CD8-positive, alpha-beta memory T cell (primary cell): ENCODE data around the gene TGM6. TPM values are rescaled to one million over a fixed set of nuclear protein-coding genes. Genes with fewer than 3 reads are reported as not detected.
A peak's percentile ranks its signal among the peaks of the same experiment; 100 is the strongest.

Experiments used
- CTCF ChIA-PET: fragments of 350-600 bp; sonication (Branson Sonifier 250); formaldehyde crosslinking; loops from one replicate; lab custom pipeline; 2021; ENCODE audit warnings: antibody characterized with exemption; lab: Charles Lee
- POLR2A ChIA-PET: fragments of 350-600 bp; sonication (Branson Sonifier 250); formaldehyde crosslinking; loops from one replicate; lab custom pipeline; 2021; ENCODE audit warnings: antibody characterized with exemption; lab: Charles Lee
- DNase-seq, 5 donors: peaks; one replicate each; pipeline versions ENCODE4 v3.0.0 to v3.0.0-alpha.2; 2020 to 2022; ENCODE audit warnings: mixed read lengths in 1 of 5
- H3K27ac ChIP-seq: one replicate; pipeline ENCODE4 v1.7.0; 2013; ENCODE audit warnings: low read depth, mild to moderate bottlenecking, low read length, moderate library complexity
- H3K27me3 ChIP-seq: 2 replicates; pipeline ENCODE4 v1.7.0; 2013; ENCODE audit warnings: low read length, mild to moderate bottlenecking; ENCODE audit not compliant: insufficient read depth, poor library complexity, severe bottlenecking
- H3K36me3 ChIP-seq: 2 replicates; pipeline ENCODE4 v1.7.0; 2013; ENCODE audit warnings: mild to moderate bottlenecking, low read length, moderate library complexity; ENCODE audit not compliant: insufficient read depth
- H3K4me1 ChIP-seq: 2 replicates; pipeline ENCODE4 v1.7.0; 2013; ENCODE audit warnings: mild to moderate bottlenecking, low read length, moderate library complexity; ENCODE audit not compliant: insufficient read depth
- H3K4me3 ChIP-seq: 2 replicates; pipeline ENCODE4 v1.7.0; 2013; ENCODE audit warnings: mild to moderate bottlenecking, low read length
- H3K9me3 ChIP-seq: 2 replicates; pipeline ENCODE4 v1.7.0; 2013; ENCODE audit warnings: mild to moderate bottlenecking, low read length
- H3K27ac Mint-ChIP-seq, 8 donors: one replicate each; pipeline ENCODE4 v1.8.0; 2020 to 2021; ENCODE audit warnings: mixed read lengths in 8 of 8, mild to moderate bottlenecking in 6 of 8, inconsistent platforms in 3 of 8, moderate library complexity in 3 of 8
- H3K27me3 Mint-ChIP-seq, 2 donors: one replicate each; pipeline ENCODE4 v1.8.0; 2020 to 2021; ENCODE audit warnings: mixed read lengths in 2 of 2, mild to moderate bottlenecking in 1 of 2, moderate library complexity in 1 of 2
- H3K36me3 Mint-ChIP-seq, 3 donors: one replicate each; pipeline ENCODE4 v1.8.0; 2020 to 2021; ENCODE audit warnings: mixed read lengths in 3 of 3, inconsistent platforms in 1 of 3, mild to moderate bottlenecking in 1 of 3
- H3K4me1 Mint-ChIP-seq, 3 donors: one replicate each; pipeline ENCODE4 v1.8.0; 2020 to 2021; ENCODE audit warnings: mixed read lengths in 3 of 3, inconsistent platforms in 1 of 3, mild to moderate bottlenecking in 1 of 3
- H3K4me3 Mint-ChIP-seq, 7 donors: one replicate each; pipeline ENCODE4 v1.8.0; 2020 to 2021; ENCODE audit warnings: mixed read lengths in 7 of 7, mild to moderate bottlenecking in 6 of 7, moderate library complexity in 4 of 7, inconsistent platforms in 2 of 7
- H3K9me3 Mint-ChIP-seq, 5 donors: one replicate each; pipeline ENCODE4 v1.8.0; 2020 to 2022; ENCODE audit warnings: mixed read lengths in 5 of 5, mild to moderate bottlenecking in 3 of 5, moderate library complexity in 2 of 5, inconsistent platforms in 1 of 5
- polyA plus RNA-seq: library from polyadenylated mRNA; unstranded; fragments of 300-500 nt; fragmentation: Illumina TruSeq; gene quantifications from one replicate; pipeline ENCODE4 v1.2.3, GENCODE V29; 2021
- total RNA-seq, 2 experiments: library from RNA; stranded (reverse); gene quantifications; one replicate each; pipeline ENCODE4 v1.2.3, GENCODE V29; 2021

The TGM6 gene
- total and polyA plus RNA-seq, 3 experiments from 2014 or later, result not detected

DNA sequence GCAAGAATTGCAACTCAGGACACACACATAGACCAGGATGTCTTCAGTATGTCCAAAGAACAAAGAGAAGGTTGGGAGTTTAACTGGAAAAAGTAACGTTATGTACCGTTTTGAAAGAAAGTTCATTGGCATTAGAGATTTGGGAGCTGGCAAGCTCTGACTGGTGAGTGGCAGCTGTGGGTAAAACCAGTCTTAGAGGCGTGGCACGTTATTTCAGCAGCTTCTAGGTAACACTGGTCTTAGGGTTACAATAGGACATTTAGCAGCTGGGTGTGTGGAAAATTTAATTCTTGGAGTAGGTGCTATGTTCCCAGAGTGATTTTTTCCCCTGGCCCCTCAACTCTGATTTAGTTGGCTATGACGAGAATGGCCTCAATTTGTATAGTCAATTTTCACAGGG lies 70.7 kb downstream of the TGM6 start:
- Mint-ChIP-seq H3K36me3 (peaks cover 0 to 5% (median 0%) of the 10 kb centered on the region in 3 donors), H3K9me3 (peaks cover 0 to 7% (median 0%) of the 10 kb centered on the region in 5 donors), H3K27ac (peak overlapping the region in 1 of 8 donors; percentile 34), H3K4me3 (no peak overlapping the region), H3K4me1 (peaks cover 15 to 29% (median 19%) of the 10 kb centered on the region in 3 donors), H3K27me3 (no peaks in the 10 kb centered on the region)
- Histone ChIP-seq H3K27ac (no peak overlapping the region), H3K4me1 (no peaks in the 10 kb centered on the region), H3K9me3 (no peaks in the 10 kb centered on the region), H3K36me3 (no peaks in the 10 kb centered on the region), H3K4me3 (no peak overlapping the region), H3K27me3 (no peaks in the 10 kb centered on the region)
- DNase-seq, result no peak
- ChIA-PET POLR2A (no interaction called here), CTCF (interaction anchor here (0.7 to 1.5 kb wide), 2 partner anchors 15 to 101 kb away, joined by 3 to 4 read pairs; no protein-coding TSS in a partner anchor)

DNA sequence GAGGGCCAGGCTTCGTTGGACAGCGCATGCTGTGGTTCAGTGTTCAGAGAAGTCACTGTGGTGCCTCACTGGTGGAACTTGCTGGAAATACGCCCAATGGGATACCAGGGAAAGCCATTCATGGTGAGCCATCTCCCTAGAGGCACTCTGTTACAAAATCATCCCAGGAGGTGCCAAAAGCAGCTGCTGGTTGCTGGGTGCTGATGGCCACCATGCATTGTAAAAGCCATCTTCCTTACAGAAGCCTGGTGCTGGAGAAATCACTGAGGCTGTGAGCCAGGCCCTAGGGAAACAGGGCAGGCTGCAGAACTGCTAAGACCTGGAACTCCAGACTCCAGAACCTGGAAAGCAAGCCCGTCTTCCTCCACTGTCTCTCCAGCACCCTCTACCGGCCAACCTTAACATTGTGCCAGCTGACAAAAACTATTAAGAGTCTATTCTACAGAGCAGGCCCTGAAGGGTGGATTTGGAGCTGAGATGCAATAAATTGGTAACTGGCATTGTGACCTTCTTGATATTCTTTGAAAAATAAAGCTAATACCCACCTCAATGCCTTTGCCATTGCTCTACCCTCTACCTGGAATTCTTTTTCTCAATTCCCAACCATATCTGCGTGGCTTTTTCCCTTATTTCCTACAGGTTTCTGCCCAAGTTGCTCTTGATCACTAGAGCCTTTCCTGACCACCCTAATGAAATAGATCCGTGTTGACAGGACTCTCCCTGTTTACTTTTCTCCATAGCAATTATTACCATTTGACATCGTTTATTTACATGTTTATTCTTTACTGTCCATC lies 71.4 kb downstream of the TGM6 start:
- Mint-ChIP-seq H3K4me3 (no peak overlapping the region), H3K36me3 (peaks cover 0 to 3% (median 2%) of the 10 kb centered on the region in 3 donors), H3K27me3 (no peaks in the 10 kb centered on the region), H3K9me3 (peaks cover 0 to 2% (median 0%) of the 10 kb centered on the region in 5 donors), H3K4me1 (peaks cover 15 to 29% (median 19%) of the 10 kb centered on the region in 3 donors), H3K27ac (no peak overlapping the region)
- H3K4me1 ChIP-seq, result no peaks in the 10 kb centered on the region
- CTCF ChIA-PET, result interaction anchor here (0.6 to 1.5 kb wide), 4 partner anchors 15 to 102 kb away, joined by 3 to 4 read pairs (median 3); partner anchors contain the start of gene SNRPB
- no peaks in the 10 kb centered on the region for H3K27me3 ChIP-seq
- no peaks in the 10 kb centered on the region for H3K9me3 ChIP-seq
- POLR2A ChIA-PET, result interaction anchor here (0.6 kb wide), 1 partner anchor 1023 kb away, joined by 4 read pairs; no protein-coding TSS in a partner anchor
- no peaks in the 10 kb centered on the region for H3K36me3 ChIP-seq
- H3K4me3 ChIP-seq, result no peak overlapping the region
- DNase-seq, result peak; percentile 30 to 63 (median 47)
- H3K27ac ChIP-seq, result no peak overlapping the region

DNA sequence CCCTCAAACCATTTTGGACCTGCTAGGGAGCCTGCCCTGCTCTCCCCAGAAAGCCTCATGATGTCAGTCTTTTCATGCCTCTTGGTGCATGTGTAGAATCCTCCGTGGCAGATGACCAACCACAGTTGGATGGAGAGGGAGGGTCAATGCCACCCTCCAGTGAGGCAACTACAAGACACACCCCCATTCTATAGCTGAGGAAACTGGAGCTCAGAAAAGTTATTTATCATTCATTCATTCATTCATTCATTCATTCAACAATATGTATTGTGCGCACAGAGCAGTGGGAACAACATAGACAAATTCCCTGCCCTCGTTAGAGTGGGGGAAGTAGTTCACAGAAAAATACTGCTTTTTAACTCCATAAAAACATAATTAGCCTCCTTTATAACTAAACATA lies 73.1 kb downstream of the TGM6 start:
- DNase-seq, result no peak
- peaks cover 0 to 6% (median 2%) of the 10 kb centered on the region in 3 donors for H3K36me3 Mint-ChIP-seq
- H3K27ac Mint-ChIP-seq, result no peak overlapping the region
- H3K27me3 Mint-ChIP-seq, result no peaks in the 10 kb centered on the region
- H3K4me1 Mint-ChIP-seq, result peaks cover 13 to 23% (median 14%) of the 10 kb centered on the region in 3 donors
- Histone ChIP-seq H3K27ac (no peak overlapping the region), H3K4me1 (no peaks in the 10 kb centered on the region), H3K27me3 (no peaks in the 10 kb centered on the region), H3K4me3 (no peak overlapping the region), H3K36me3 (no peaks in the 10 kb centered on the region), H3K9me3 (no peaks in the 10 kb centered on the region)
- CTCF ChIA-PET, result interaction anchor here (0.5 to 1.0 kb wide), 2 partner anchors 14 to 66 kb away, joined by 3 read pairs; no protein-coding TSS in a partner anchor
- H3K4me3 Mint-ChIP-seq, result no peak overlapping the region
- POLR2A ChIA-PET, result no interaction called here
- H3K9me3 Mint-ChIP-seq, result no peaks in the 10 kb centered on the region

DNA sequence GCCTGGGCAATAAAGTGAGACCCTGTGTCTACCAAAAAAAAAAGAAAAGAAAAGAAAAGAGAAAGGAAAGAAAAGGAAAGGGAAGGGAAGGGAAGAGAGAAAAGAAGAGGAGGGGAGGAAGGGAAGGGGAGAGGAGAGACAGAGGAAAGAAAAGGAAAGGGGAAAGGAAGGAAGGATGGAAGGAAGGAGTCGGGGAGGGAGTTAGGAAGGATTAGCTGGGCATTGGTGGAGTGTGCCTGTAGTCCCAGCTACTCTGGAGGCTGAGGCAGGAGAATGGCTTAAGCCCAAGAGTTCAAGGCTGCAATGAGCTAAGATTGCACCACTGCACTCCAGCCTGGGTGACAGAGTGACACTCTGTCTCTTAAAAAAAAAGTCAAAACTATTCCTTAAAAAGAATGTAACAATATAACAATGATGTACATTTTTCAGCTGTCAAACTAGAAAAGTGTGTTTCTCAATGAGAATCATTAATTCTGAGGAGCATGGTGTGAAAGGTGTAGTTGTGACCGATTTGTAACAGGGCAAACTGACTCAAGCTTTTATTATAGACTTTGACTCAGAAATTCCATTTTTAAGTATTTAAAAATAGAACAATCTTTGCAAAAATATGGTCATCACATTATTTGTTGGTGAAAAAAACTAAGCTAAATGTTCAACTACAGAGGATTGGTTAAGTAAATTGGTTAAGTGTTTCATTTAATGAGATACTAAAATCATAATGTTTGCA lies 75.2 kb downstream of the TGM6 start:
- H3K36me3 Mint-ChIP-seq, result peaks cover 8 to 25% (median 12%) of the 10 kb centered on the region in 3 donors
- peaks cover 0 to 5% (median 1%) of the 10 kb centered on the region in 3 donors for H3K4me1 Mint-ChIP-seq
- Histone ChIP-seq H3K9me3 (no peaks in the 10 kb centered on the region), H3K4me1 (no peaks in the 10 kb centered on the region), H3K36me3 (peaks cover under 1% of the 10 kb centered on the region), H3K27ac (no peak overlapping the region), H3K27me3 (no peaks in the 10 kb centered on the region), H3K4me3 (no peak overlapping the region)
- ChIA-PET CTCF (interaction anchor here (0.8 to 2.6 kb wide), 2 partner anchors 10 to 248 kb away, joined by 4 to 8 read pairs; no protein-coding TSS in a partner anchor), POLR2A (no interaction called here)
- H3K27me3 Mint-ChIP-seq, result no peaks in the 10 kb centered on the region
- H3K9me3 Mint-ChIP-seq, result no peaks in the 10 kb centered on the region
- H3K27ac Mint-ChIP-seq, result no peak overlapping the region
- DNase-seq, result no peak
- no peak overlapping the region for H3K4me3 Mint-ChIP-seq

DNA sequence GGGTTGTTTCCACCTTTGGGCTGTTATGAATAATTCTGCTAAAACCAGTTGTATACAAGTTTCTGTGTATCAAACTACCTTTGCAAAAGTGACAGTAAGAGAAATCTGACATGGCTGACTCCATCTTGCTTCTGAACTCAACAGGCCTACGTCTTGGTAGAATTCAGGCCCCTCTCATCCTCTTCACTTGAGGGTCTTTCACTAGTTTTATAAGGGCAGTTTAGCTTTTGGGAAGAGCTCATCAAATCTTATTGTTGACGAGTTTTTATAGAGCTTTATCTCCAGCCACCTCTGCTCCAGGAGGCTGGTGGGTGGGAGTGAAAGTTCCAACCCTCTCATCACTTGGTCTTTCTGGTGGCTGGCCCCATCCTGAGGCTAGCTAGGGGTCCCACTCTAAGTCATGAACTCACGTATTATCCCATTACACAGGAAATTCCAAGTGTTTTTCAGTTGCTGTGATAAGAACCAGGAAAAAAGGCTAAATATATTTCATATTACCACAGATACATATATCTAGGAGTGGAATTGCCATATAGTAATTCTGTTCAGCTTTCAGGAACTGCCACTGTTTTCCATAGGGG lies 78.3 kb downstream of the TGM6 start:
- H3K4me1 Mint-ChIP-seq, result peaks cover 0 to 1% (median 0%) of the 10 kb centered on the region in 3 donors
- H3K27me3 ChIP-seq, result no peaks in the 10 kb centered on the region
- no peaks in the 10 kb centered on the region for H3K9me3 ChIP-seq
- no peaks in the 10 kb centered on the region for H3K9me3 Mint-ChIP-seq
- H3K4me3 Mint-ChIP-seq, result no peak overlapping the region
- no peaks in the 10 kb centered on the region for H3K4me1 ChIP-seq
- peaks cover 32% of the 10 kb centered on the region for H3K36me3 ChIP-seq
- H3K4me3 ChIP-seq, result no peak overlapping the region
- no peak overlapping the region for H3K27ac ChIP-seq
- CTCF ChIA-PET, result no interaction called here
- no peak for DNase-seq
- peaks cover 19 to 55% (median 23%) of the 10 kb centered on the region in 3 donors for H3K36me3 Mint-ChIP-seq
- POLR2A ChIA-PET, result no interaction called here
- H3K27ac Mint-ChIP-seq, result peak overlapping the region in 1 of 8 donors; percentile 0
- no peaks in the 10 kb centered on the region for H3K27me3 Mint-ChIP-seq

DNA sequence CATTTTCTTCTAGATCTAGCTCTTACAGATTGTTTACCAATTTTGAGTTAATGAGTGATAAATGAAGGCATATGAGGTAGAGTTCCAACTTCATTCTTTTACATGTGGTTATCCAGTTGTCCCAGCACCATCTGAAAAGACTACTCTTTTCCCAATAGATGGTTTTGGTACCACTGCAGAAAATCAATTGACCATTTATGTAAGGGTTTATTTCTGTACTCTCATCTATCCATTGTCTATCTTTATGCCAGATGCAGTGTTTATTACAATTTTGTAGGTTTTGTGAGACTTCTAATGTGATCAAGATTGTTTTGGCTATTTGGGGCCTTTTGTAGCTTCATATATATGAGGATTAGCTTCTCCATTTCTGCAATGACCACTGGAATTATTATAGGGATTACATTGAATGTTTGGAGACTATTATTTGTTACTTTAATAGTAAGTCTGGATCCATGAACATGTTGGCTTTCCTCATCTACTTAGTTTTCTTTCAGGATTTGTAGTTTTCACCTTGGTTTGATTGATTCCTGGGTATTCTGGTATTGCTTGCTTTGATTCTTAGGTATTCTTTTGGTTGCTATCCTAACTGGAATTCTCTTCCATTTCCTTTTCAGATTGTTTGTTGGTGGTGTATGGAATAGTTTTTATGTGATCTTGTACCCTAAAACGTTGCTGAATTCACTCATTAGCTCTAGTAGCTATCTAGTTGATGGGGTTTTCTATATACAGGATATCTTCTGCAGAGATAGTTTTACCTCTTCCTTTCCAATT lies 79.5 kb downstream of the TGM6 start:
- Histone ChIP-seq H3K27me3 (no peaks in the 10 kb centered on the region), H3K9me3 (no peaks in the 10 kb centered on the region), H3K4me1 (no peaks in the 10 kb centered on the region), H3K4me3 (no peak overlapping the region), H3K27ac (no peak overlapping the region), H3K36me3 (peaks cover 43% of the 10 kb centered on the region)
- H3K36me3 Mint-ChIP-seq, result peaks cover 19 to 66% (median 25%) of the 10 kb centered on the region in 3 donors
- ChIA-PET POLR2A (interaction anchor here (1.8 kb wide), 1 partner anchor 10 kb away, joined by 6 read pairs; the partner anchor contains the start of gene SNRPB), CTCF (interaction anchor here (1.4 kb wide), 1 partner anchor 9 kb away, joined by 3 read pairs; no protein-coding TSS in a partner anchor)
- no peaks in the 10 kb centered on the region for H3K9me3 Mint-ChIP-seq
- H3K4me1 Mint-ChIP-seq, result peaks cover 0 to 1% (median 0%) of the 10 kb centered on the region in 3 donors
- H3K27ac Mint-ChIP-seq, result no peak overlapping the region
- no peak overlapping the region for H3K4me3 Mint-ChIP-seq
- no peak for DNase-seq
- no peaks in the 10 kb centered on the region for H3K27me3 Mint-ChIP-seq

DNA sequence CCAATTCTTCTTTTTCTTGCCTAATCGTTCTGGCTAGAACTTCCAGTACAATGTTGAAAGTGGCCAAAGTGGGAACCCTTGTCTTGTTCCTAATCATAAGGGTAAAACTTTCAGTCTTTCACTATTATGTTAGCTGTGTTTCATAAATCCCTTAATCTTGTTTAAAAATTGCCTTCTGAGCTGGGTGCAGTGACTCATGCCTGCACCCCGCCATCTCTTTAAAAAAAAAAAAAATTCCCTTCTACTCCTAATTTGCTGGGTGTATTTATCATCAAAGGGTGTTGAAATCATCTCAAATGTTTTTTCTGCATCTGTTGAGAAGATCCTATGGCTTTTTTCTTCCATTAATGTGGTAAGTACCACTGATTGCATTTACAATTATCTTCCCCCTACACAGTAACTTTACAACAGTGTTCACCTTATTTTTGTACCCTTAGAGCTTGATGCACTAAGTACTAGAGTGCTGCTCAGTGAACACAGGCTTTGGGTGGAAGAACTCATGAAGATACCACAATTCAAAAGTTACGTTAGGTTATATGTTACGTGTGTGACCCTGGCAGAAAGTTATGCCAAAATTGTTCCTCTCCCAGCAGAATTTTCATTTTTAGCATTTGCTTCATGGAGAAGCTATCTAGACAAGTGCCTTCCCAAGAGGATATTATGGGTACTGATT lies 80.2 kb downstream of the TGM6 start:
- peaks cover 22 to 73% (median 29%) of the 10 kb centered on the region in 3 donors for H3K36me3 Mint-ChIP-seq
- no peak overlapping the region for H3K27ac Mint-ChIP-seq

More for the DNA sequence above, 80.2 kb downstream of the TGM6 start:
- Histone ChIP-seq H3K36me3 (peaks cover 50% of the 10 kb centered on the region), H3K4me3 (no peak overlapping the region), H3K27me3 (no peaks in the 10 kb centered on the region), H3K27ac (no peak overlapping the region), H3K4me1 (no peaks in the 10 kb centered on the region), H3K9me3 (no peaks in the 10 kb centered on the region)
- Mint-ChIP-seq H3K9me3 (no peaks in the 10 kb centered on the region), H3K27me3 (no peaks in the 10 kb centered on the region), H3K4me1 (peaks cover 0 to 3% (median 1%) of the 10 kb centered on the region in 3 donors), H3K4me3 (no peak overlapping the region)
- no peak for DNase-seq
- CTCF ChIA-PET, result interaction anchor here (1.4 kb wide), 1 partner anchor 8 kb away, joined by 3 read pairs; no protein-coding TSS in a partner anchor
- POLR2A ChIA-PET, result interaction anchor here (1.8 kb wide), 1 partner anchor 10 kb away, joined by 6 read pairs; the partner anchor contains the start of gene SNRPB
